SK-N-SH (cell line): ENCODE results near the gene DNAJC9. TPM values are rescaled to one million over a fixed set of nuclear protein-coding genes. Genes with fewer than 3 reads are reported as not detected.

Experiments
- CTCF ChIA-PET: fragments of 300-600, 350-600 bp; formaldehyde crosslinking; extraction: SDS; loops from one replicate; lab custom pipeline; 2021; lab: Yijun Ruan, JAX
- POLR2A ChIA-PET: fragments of 350-600 bp; sonication (Branson Sonifier 250); formaldehyde crosslinking; extraction: SDS; loops from one replicate; lab custom pipeline; 2020; ENCODE audit warnings: antibody characterized with exemption, inconsistent platforms; lab: Yijun Ruan, JAX
- DNase-seq: peaks from one replicate; pipeline ENCODE4 v3.0.0; 2012
- H2AFZ ChIP-seq: fragments of 200-600 bp; sonication (generic); 2 replicates; pipeline ENCODE4 v1.8.1; 2016; ENCODE audit warnings: antibody characterized with exemption, mild to moderate bottlenecking, low read depth
- H3F3A ChIP-seq: fragments of 200-600 bp; sonication (generic); replicated peaks from 2 replicates; pipeline ENCODE3; 2016; ENCODE audit warnings: antibody characterized with exemption, mild to moderate bottlenecking; ENCODE audit not compliant: insufficient read depth
- H3K27ac ChIP-seq, 2 experiments: fragments of 200-500 bp in 1 of 2; fragments of 200-600 bp in 1 of 2; sonication (Bioruptor generic) in 1 of 2; sonication (generic), shearing (Covaris generic) in 1 of 2; 2 replicates each; pipeline versions ENCODE4 v1.5.1 to v1.6.1; 2014 to 2016; ENCODE audit warnings: low read depth in 2 of 2, inconsistent platforms in 1 of 2, low read length in 1 of 2, mild to moderate bottlenecking in 1 of 2, mixed read lengths in 1 of 2
- H3K27me3 ChIP-seq: fragments of 200-600 bp; sonication (generic), shearing (Covaris generic); 2 replicates; pipeline ENCODE4 v1.6.1; 2016; ENCODE audit warnings: mixed run types; ENCODE audit not compliant: insufficient read depth
- H3K36me3 ChIP-seq, 2 experiments: fragments of 200-500 bp in 1 of 2; fragments of 200-600 bp in 1 of 2; sonication (Bioruptor generic) in 1 of 2; sonication (generic) in 1 of 2; replicated peaks in 1 of 2; 2 replicates each; pipeline versions ENCODE3 to v1.5.1; 2014 to 2016; ENCODE audit warnings: low read length in 1 of 2, mild to moderate bottlenecking in 1 of 2; ENCODE audit not compliant: insufficient read depth in 2 of 2, control insufficient read depth in 1 of 2
- H3K4me1 ChIP-seq, 2 experiments: fragments of 200-500 bp in 1 of 2; fragments of 200-600 bp in 1 of 2; sonication (Bioruptor generic) in 1 of 2; sonication (generic), shearing (Covaris generic) in 1 of 2; 2 replicates each; pipeline versions ENCODE4 v1.5.1 to v1.6.1; 2014 to 2016; ENCODE audit warnings: low read depth in 1 of 2, low read length in 1 of 2, mixed run types in 1 of 2; ENCODE audit not compliant: insufficient read depth in 2 of 2, control insufficient read depth in 1 of 2
- H3K4me2 ChIP-seq: fragments of 200-600 bp; sonication (generic), shearing (Covaris generic); 2 replicates; pipeline ENCODE4 v1.6.1; 2017; ENCODE audit warnings: mixed run types
- H3K4me3 ChIP-seq, 2 experiments: fragments of 200-500 bp in 1 of 2; fragments of 200-600 bp in 1 of 2; sonication (Bioruptor generic) in 1 of 2; sonication (generic), shearing (Covaris generic) in 1 of 2; 2 replicates each; pipeline versions ENCODE4 v1.5.1 to v1.8.1; 2014 to 2016; ENCODE audit warnings: low read depth in 2 of 2, inconsistent platforms in 1 of 2, low read length in 1 of 2, mild to moderate bottlenecking in 1 of 2, mixed read lengths in 1 of 2, moderate library complexity in 1 of 2
- H3K79me2 ChIP-seq: fragments of 200-600 bp; sonication (generic); 2 replicates; pipeline ENCODE4 v1.8.1; 2017; ENCODE audit warnings: mild to moderate bottlenecking; ENCODE audit not compliant: insufficient read depth
- H3K9ac ChIP-seq: fragments of 200-600 bp; sonication (generic); 2 replicates; pipeline ENCODE4 v1.6.1; 2017; ENCODE audit warnings: mixed run types
- H3K9me2 ChIP-seq: fragments of 200-600 bp; sonication (generic); 2 replicates; pipeline ENCODE4 v1.6.1; 2017; ENCODE audit warnings: mixed run types
- H3K9me3 ChIP-seq: fragments of 200-600 bp; sonication (generic); 2 replicates; pipeline ENCODE4 v1.6.1; 2017; ENCODE audit warnings: mixed run types, mild to moderate bottlenecking, moderate library complexity
- H4K20me1 ChIP-seq: fragments of 200-600 bp; sonication (generic); 2 replicates; pipeline ENCODE4 v1.6.1; 2017; ENCODE audit warnings: mild to moderate bottlenecking, mixed run types; ENCODE audit not compliant: insufficient read depth
- CHD2 ChIP-seq: fragments of 150-350 bp; IDR thresholded peaks from 2 replicates; pipeline ENCODE4 v1.6.1; 2018; ENCODE audit warnings: low read length; ENCODE audit not compliant: partially characterized antibody
- CTCF ChIP-seq: fragments of 200-600 bp; sonication (generic); IDR thresholded peaks from 2 replicates; pipeline ENCODE4 v1.6.1; 2017; ENCODE audit warnings: antibody characterized with exemption, mild to moderate bottlenecking, moderate library complexity
- EP300 ChIP-seq, 2 experiments: IDR thresholded peaks; 2 replicates each; pipeline versions ENCODE4 v1.4.0 to v1.6.1; 2012; ENCODE audit warnings: borderline replicate concordance in 1 of 2, low read depth in 1 of 2, low read length in 1 of 2
- EZH2phosphoT487 ChIP-seq: fragments of 200-600 bp; sonication (generic); IDR thresholded peaks from 2 replicates; pipeline ENCODE4 v1.6.1; 2017; ENCODE audit warnings: low read depth, mixed run types, mild to moderate bottlenecking, antibody characterized with exemption, moderate library complexity, borderline replicate concordance
- FOSL2 ChIP-seq: IDR thresholded peaks from 2 replicates; pipeline ENCODE4 v1.4.0; 2012; ENCODE audit warnings: low read depth, mild to moderate bottlenecking, moderate library complexity, borderline replicate concordance
- FOXJ3 ChIP-seq: sonication (generic); formaldehyde crosslinking; IDR thresholded peaks from 2 replicates; pipeline ENCODE4 v1.5.1; 2020; ENCODE audit warnings: mild to moderate bottlenecking, missing genetic modification reagents
- FOXM1 ChIP-seq: IDR thresholded peaks from 2 replicates; pipeline ENCODE4 v1.4.0; 2012; ENCODE audit warnings: low read depth, mild to moderate bottlenecking
- GABPA ChIP-seq: IDR thresholded peaks from 2 replicates; pipeline ENCODE4 v1.4.0; 2012; ENCODE audit warnings: low read depth, mild to moderate bottlenecking
- IRF3 ChIP-seq: fragments of 150-350 bp; IDR thresholded peaks from 2 replicates; pipeline ENCODE4 v1.6.1; 2016; ENCODE audit warnings: mild to moderate bottlenecking, low read depth, low read length
- JUND ChIP-seq: IDR thresholded peaks from 2 replicates; pipeline ENCODE4 v1.4.0; 2012
- NRF1 ChIP-seq: IDR thresholded peaks from 2 replicates; pipeline ENCODE4 v1.6.1; 2012; ENCODE audit warnings: low read depth, mild to moderate bottlenecking, low read length
- RAD21 ChIP-seq: IDR thresholded peaks from 2 replicates; pipeline ENCODE4 v1.6.1; 2012; ENCODE audit warnings: mild to moderate bottlenecking, low read length
- SIN3A ChIP-seq: IDR thresholded peaks from 2 replicates; pipeline ENCODE4 v1.6.1; 2012; ENCODE audit warnings: low read depth, mild to moderate bottlenecking, low read length, moderate library complexity, borderline replicate concordance
- SMC3 ChIP-seq: IDR thresholded peaks from 2 replicates; pipeline ENCODE4 v1.6.1; 2012; ENCODE audit warnings: low read depth, low read length, improper control_type of control experiment
- TAF1 ChIP-seq: IDR thresholded peaks from 2 replicates; pipeline ENCODE4 v1.6.1; 2012; ENCODE audit warnings: low read depth, mild to moderate bottlenecking, low read length, moderate library complexity, borderline replicate concordance
- TEAD4 ChIP-seq: IDR thresholded peaks from 2 replicates; pipeline ENCODE4 v1.4.0; 2012; ENCODE audit warnings: mild to moderate bottlenecking, borderline replicate concordance; ENCODE audit not compliant: insufficient read depth
- USF2 ChIP-seq: fragments of 150-350 bp; IDR thresholded peaks from 2 replicates; pipeline ENCODE4 v1.6.1; 2017; ENCODE audit warnings: antibody characterized with exemption, low read length, low read depth, borderline replicate concordance
- WGBS: methylation state at CpG from one replicate; pipeline ENCODE4 v1.1.6; 2017; ENCODE audit warnings: low lambda C conversion rate; 5-methylcytosine and 5-hydroxymethylcytosine counted together
- polyA plus RNA-seq, 3 experiments: library from polyadenylated mRNA; depleted of rRNA; stranded (reverse); fragments of >200 nt; gene quantifications; 2 replicates each; pipeline ENCODE4 v1.2.3, GENCODE V29; 2012
- TF ChIP-seq, protein P1 (sequence below): IDR thresholded peaks from 2 replicates; pipeline ENCODE4 v1.4.0; 2012; ENCODE audit warnings: low read depth, borderline replicate concordance
- TF ChIP-seq, protein P2 (sequence below): IDR thresholded peaks from 2 replicates; pipeline ENCODE4; 2012
- TF ChIP-seq, protein P3 (sequence below): IDR thresholded peaks from 2 replicates; pipeline ENCODE4 v1.4.0; 2012; ENCODE audit warnings: low read depth

DNAJC9 gene
- 23.9 and 27.3 TPM in 2 replicates for polyA plus RNA-seq (2012; rRNA removed)
- polyA plus RNA-seq (2012; cell fraction: cytosol; rRNA removed): 26.3 and 30.2 TPM in 2 replicates
- polyA plus RNA-seq (2012; cell fraction: nucleus; rRNA removed): 28.3 and 42.4 TPM in 2 replicates

DNA sequence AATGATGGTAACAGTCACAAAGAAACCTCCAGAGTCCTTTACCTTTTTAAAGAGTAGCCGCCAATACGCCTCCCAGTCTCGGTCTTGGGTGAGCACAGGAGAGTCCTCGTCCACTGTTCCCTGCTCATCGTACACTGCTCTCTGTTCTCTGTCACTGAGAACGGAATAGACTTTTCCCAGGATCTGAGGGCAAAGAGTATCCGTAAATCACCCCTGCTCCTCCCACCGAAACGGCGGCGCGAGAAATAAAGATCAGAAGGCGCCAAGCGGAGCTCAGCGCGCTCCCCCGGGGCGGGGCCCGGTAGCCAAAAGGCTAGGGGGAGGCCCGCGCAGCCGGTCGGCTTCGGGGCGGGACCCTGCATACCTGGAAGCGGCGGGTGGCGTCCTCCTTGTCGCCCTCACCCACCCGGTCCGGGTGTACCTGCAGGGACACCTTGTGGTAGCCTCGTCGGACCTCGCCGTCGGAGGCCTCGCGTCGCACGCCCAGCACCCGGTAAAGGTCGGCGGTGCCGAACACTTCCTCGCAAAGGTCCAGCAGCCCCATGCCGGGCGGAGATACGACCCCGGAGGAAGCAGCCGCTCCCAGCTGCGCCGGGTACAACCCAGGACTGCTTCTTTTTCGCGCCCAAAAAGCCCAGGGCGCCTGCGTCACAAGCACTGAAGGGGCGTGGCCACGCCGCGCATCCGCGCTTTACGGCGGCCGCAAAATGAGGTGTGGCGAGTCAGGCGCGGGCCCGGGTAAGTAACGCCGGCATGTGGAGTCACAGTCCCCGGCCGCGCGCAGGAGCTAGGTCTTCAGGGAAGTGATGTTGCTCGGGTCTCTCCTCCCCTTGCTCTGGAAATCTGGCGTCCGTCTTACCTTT lies at the start of gene DNAJC9:
TSS of gene DNAJC9 (minus strand) at position 610 of the 863 bp plus-strand sequence. CDS start at position 544, 66 bp downstream.
- peaks cover 47 to 55% of the 10 kb centered on the region in 2 experiments for H3K36me3 ChIP-seq
- TF ChIP-seq SMC3 (no peak), JUND (peak; percentile 31; the same call in 1 of the 2 replicates), TEAD4 (0 out of 2 replicates have a peak, but pooled peaks have one; percentile 32), CHD2 (peak; percentile 82), USF2 (no peak), FOXM1 (0 out of 2 replicates have a peak, but pooled peaks have one; percentile 30), FOXJ3 (CRISPR knock-in tag) (peak; percentile 57), GABPA (peak; percentile 58), EZH2phosphoT487 (no peak), IRF3 (no peak), EP300 (IDR thresholded peaks at IDR 0.05; ENCODE audit: borderline replicate concordance in 1 of 2, low read depth in 1 of 2, low read length in 1 of 2) (0 out of 4 replicates have a peak, but pooled peaks of 1 of the 2 experiments have one; percentile 34), CTCF (0 out of 2 replicates have a peak, but pooled peaks have one; percentile 16), SIN3A (peak; percentile 70; the same call in 1 of the 2 replicates), NRF1 (peak; percentile 67), RAD21 (no peak), FOSL2 (no peak), TAF1 (peak; percentile 95)
- TF ChIP-seq, protein P1, sequence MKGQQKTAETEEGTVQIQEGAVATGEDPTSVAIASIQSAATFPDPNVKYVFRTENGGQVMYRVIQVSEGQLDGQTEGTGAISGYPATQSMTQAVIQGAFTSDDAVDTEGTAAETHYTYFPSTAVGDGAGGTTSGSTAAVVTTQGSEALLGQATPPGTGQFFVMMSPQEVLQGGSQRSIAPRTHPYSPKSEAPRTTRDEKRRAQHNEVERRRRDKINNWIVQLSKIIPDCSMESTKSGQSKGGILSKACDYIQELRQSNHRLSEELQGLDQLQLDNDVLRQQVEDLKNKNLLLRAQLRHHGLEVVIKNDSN: no peak
- TF ChIP-seq, protein P2, sequence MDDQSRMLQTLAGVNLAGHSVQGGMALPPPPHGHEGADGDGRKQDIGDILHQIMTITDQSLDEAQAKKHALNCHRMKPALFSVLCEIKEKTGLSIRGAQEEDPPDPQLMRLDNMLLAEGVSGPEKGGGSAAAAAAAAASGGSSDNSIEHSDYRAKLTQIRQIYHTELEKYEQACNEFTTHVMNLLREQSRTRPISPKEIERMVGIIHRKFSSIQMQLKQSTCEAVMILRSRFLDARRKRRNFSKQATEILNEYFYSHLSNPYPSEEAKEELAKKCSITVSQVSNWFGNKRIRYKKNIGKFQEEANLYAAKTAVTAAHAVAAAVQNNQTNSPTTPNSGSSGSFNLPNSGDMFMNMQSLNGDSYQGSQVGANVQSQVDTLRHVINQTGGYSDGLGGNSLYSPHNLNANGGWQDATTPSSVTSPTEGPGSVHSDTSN: peak; percentile 21; the same call in 1 of the 2 replicates
- TF ChIP-seq, protein P3, sequence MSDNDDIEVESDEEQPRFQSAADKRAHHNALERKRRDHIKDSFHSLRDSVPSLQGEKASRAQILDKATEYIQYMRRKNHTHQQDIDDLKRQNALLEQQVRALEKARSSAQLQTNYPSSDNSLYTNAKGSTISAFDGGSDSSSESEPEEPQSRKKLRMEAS: peak; percentile 95

More for the DNA sequence above, at the start of gene DNAJC9:
- 0 out of 2 replicates have a peak, but pooled peaks cover 3% of the 10 kb centered on the region for H4K20me1 ChIP-seq
- WGBS: under 1% methylated on average over 38 of the region's 78 CpGs
- H3K9me2 ChIP-seq: no peaks in the 10 kb centered on the region
- peaks cover 92% of the 10 kb centered on the region for H3K79me2 ChIP-seq
- peak; percentile 95 for DNase-seq
- ChIA-PET CTCF (interaction anchor here (0.8 to 1.6 kb wide), 4 partner anchors 13 to 401 kb away, joined by 3 to 6 read pairs (median 3); no protein-coding TSS in a partner anchor), POLR2A (interaction anchor here (0.5 to 1.5 kb wide), 8 partner anchors 11 to 1086 kb away, joined by 3 to 4 read pairs (median 3); partner anchors contain the start of gene CFAP70)
- peak within 1 kb of the TSS; percentile 80 to 87 for H3K27ac ChIP-seq
- H3K9me3 ChIP-seq: no peaks in the 10 kb centered on the region
- H2AFZ ChIP-seq: peak within 1 kb of the TSS; percentile 47
- H3K4me2 ChIP-seq: peak within 1 kb of the TSS; percentile 79
- peaks cover 29 to 31% of the 10 kb centered on the region in 2 experiments; a peak in 3 of 4 replicates for H3K4me1 ChIP-seq
- no peaks in the 10 kb centered on the region for H3K27me3 ChIP-seq
- peak within 1 kb of the TSS; percentile 83 for H3K9ac ChIP-seq
- peaks cover 13% of the 10 kb centered on the region for H3F3A ChIP-seq
- H3K4me3 ChIP-seq: peak within 1 kb of the TSS; percentile 75 to 83
